GM18517 (cell line): ENCODE measurements around the gene CETP.
"Not testable (repeated sequence)": the region's sequence is repeated elsewhere in the genome, so short reads cannot be mapped to it uniquely, and the experiment has no call there.

Experiments used
- ATAC-seq: cut with Tn5 transposase; IDR thresholded peaks from one replicate; pipeline ENCODE4 v1.9.1; 2021; ENCODE audit warnings: mild to moderate bottlenecking, moderate library complexity; ENCODE audit not compliant: unreplicated experiment

CETP gene

DNA sequence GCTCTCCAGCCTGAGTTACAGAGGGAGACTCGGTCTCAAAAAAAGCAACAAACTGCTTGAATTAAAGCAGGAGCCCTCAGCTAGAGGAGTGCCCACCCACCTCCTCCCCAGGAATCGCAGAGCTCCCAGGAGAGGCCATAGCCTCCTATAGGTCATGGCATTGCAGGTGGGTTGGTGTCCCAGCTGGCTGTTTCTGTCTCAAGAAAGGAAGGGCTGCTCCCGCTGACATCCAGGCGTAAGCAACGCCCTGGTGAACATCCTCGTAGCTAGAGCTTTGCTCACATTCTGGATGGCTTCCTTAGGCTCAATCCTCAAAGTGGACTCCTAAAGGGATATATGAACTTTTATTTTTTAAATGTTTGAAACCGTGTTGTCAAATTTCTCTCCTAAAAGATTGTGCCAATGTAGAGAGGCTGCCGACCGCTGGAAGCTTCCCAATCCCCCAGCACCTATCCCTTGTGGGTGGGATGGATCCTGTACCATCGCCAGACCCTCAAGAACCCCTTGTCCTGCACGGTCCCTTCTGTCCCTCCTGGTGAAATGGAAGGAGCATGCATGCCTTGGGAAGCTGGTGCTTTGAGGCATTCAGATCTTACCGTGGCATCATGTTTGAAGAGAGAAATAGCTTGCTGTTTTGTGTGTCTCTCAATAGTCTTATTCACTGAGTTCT, 33.5 kb downstream of the CETP start:
- ATAC-seq: no peak

DNA sequence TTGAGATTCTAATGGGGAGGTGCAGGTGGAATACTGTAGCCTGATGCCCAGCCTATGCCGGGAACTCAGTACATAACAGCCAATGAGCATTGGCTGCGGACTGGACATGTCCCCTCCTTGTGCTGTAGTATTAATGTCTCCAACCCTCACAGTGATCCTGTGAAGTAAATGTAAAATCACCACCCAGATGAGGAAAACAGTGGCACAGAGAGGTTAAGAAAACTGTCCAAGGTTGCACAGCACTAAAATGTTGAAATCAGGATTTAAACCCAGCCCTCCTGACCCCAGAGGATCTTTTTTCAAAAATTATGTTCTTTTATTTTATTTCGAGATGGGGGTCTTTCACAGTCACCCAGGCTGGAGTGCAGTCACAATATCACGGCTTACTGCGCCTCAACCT, 35.5 kb downstream of the CETP start:
- no peak for ATAC-seq

DNA sequence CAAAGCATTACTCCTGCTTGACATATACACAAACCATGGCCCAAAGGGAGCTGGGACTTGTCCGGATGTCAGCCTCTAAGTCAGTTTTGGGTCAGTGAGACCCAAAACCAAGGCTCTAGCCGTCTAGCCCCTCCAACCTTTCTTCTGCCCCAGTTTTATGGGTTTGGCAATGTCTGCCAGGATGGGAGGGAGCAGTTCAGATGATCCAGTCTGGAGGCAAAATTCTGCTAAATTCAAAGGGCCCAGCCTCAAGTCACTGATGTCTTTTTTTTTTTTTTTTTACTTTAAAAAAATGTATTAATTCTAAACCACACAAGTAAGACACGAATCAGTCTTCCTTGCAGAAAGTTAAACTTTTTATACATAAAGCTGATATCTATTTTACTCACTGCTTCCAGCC, 36.2 kb downstream of the CETP start:
- no peak for ATAC-seq

DNA sequence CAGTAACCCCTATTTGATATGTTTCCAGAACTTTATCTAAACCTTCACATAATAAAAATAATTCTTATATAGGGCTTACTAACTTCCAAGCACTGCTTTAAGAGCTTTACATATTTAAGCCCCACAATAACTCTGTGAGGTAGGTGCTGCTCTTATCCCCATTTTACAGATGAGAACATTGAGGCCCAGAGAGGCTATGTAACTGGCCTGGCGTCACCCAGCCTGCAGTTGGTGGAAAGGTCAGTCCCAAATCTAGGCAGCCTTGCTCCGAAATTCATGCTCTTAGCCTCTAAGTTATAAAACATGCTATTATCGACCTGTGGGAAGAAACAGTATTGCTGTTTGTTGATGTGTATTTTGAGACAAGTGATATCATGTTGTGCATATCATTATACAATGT, 36.6 kb downstream of the CETP start:
- ATAC-seq: no peak

DNA sequence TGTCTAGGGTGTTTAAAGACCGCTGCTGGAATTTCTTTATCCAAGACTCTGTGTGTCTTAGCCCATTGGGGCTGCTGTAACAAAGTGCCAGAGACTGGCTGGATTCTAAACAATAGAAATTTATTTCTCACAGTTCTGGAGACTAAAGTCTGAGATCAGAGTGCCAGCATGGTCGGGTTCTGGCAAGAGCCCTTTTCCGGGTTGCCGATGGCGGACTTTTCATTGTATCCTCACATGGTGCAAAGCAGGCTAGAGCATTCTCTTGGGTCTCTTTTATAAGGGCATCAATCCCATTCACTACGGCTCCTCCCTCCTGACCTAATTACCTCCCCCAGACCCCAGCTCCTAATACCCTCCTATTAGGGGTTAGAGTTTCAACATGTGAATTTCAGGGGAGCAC, 37.1 kb downstream of the CETP start:
- no peak for ATAC-seq

DNA sequence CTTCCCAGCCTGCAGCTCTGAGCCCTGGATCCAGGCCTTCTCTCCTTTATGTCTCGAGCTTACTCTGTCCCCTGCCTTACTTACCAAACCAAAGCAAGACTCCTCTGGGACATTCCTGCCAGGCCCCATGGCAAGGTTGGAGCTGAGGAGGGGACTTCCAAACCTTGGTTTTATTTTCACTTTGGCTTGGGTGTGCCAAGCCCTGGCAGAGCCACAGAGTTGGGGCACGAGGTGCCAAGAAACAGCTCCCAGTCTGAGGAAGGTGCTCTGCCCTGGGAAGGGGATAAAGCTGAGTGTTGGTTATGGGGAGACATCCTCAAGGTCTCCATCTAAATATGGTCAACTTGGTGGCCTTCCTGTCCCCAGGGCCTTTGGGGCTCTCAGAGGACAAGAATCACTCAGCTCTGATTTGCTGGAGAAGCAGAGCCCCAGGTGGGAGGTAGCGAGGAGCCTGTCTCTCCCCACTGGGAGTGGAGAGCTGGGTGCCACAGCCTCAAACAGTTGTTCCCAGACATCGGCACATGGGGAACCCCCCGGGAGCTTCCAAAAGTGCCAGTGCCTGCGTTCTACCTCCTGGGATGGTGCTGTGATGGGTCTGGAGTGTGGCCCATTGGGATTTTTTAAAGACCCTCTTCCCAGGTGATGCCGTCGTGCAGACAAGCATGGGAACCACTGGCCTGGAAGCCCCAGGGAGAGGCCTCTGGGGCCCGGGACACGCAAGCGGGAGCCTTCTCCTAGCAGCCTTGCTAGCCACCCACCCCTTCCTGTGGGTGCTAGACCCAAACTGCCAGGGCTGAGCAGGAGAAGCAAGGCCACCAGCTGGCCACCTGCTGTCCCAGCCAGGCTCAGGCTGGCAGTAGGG, 37.9 kb downstream of the CETP start:
- ATAC-seq: no peak

DNA sequence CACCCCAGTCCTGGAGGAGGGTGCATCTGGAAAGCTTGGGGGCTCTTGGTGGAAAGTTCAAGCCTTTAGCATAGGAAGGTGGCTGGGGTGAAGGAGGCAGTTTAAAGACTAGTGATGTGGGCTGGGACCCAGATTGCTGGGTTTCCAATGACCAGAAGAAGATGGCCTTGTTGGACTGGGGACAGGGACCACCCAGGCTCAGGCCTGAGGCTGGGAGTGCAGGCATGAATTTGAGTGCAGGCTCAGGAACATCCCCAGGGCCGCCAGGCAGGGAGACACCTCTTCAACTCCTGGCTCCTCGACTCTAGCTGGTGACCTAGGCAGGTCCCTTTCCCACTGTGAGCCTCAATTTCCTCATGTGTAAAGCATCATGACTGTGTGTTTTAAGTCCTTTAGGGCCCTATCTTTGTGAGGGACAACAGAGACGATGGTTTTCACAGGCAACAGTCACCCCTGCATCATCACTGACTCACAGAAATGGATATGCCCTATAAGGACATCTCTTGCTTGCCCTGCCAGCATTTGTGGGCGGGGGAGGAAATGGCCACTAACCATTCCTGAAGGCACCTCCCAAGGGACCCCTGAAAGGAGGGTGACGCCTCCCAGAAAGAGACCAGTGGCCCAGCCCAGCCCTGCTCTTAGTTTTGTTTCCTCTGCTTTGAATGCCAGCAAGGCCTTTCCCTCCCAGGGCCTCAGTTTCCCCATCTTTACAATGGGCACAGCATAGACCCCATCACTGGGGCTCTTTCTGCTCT, 38.7 kb downstream of the CETP start:
- ATAC-seq: no peak

DNA sequence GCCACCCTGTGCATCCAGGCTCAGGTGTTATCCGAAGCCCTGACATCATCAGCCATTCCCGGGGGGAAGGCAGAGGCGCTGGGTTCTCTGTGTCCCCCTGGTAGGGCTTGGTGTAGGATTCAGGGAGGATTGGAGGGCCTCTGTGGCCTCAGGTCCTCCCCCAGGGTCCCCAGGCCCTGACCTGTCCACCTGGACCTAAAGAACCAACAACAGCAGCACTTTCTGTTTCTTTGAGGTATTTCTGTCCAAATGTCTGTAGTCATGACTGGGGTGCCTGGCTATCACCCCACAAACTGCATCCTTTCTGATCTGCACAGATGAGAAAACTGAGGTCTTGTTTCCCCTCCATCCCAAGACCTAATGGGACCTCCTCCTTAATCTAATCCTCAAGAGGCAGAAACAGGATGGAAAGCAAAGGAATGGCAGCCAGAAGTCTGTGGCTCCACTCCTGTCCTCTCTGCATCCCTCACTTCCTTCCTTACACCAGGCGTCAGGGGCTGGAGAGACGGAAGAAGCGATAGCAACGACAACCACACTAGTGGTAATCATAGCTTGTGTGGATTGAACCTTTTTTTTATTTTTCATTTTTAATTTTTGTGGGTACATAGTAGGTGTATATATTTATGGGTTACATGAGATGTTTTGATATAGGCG, 39.4 kb downstream of the CETP start:
- no peak for ATAC-seq

DNA sequence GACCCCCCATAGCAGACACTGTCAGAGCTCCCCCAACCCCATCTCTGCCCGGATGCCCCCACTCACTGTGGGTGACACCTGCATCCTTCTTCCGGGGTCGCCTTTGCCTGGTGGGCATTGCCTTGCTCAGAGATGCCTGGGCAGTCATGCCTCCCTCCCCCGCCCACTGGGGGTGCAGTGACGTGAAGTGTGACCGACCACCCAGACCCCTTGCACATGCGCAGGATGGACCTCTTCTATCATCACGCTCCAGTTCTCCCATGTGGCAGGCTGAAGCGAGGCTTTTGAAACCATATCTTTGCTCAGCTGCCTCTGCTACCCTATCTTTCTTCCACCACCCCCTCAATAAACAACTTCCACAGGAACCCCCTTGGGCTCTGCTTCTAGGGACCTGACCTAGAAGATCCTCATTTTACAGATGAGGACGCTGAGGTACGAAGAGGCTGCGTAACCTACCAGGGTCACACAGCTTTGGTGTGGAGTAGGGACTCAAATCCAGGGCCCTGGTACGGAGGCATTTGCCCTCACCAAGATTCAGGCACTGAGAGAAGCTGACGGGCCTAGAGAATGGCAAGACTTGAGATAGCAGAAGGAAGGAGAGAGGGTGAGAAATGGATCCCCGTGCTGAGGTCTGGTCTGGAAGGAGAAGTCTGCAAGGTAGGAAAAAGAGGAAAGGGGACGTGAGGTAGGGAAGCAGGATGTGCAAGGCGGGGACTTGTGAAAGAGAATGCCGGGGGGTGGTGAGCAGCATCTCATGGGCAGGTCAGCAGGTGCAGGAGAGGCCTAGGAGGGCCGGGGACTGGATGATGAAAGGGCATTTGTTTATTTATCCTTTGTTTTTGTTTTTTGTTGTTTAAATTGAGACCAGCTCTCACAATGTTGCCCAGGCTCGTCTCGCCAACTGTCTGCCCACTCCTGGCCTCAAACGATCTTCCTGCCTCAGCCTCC, 42.0 kb downstream of the CETP start:
- no peak for ATAC-seq

DNA sequence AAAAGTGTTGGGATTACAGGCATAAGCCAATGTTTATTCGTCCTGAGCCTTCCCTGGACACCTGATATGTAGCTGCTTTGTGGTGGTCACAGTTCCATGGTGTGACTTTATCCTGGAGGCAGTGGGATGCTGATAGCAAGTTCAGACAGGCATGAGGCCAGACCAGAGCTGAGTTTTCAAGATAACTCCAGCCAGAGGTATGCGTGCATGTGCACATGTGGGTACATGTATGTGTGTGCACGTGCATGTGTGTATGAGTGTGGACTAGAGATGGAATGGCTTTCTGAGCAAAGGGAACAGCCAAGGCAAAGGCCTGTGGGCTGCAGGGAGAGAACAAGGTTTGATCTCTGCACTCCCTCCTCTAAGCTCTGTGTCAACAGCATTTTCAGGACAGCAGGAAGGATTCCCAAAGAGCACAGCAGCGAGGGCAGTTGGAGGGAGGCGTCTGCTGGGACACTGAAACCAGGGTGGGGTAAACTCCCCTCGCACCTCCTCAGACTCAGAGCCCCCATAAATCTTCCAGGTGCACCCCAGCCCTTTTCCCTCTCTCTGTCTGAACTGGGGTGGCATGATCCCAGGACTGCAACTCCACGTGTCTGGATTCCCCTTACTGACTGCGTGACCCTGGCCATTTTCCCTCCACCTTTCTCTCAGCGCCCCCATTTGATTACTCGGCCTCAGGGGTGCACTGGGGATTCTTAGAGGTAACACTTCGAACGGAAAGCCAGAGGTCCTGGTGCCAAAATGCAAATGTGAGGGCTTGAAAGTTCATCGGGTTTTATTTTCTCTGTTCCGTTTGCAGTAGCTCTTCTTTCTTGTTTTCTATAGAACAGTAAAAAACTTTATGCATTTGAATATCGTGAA, 42.9 kb downstream of the CETP start:
- ATAC-seq: no peak

DNA sequence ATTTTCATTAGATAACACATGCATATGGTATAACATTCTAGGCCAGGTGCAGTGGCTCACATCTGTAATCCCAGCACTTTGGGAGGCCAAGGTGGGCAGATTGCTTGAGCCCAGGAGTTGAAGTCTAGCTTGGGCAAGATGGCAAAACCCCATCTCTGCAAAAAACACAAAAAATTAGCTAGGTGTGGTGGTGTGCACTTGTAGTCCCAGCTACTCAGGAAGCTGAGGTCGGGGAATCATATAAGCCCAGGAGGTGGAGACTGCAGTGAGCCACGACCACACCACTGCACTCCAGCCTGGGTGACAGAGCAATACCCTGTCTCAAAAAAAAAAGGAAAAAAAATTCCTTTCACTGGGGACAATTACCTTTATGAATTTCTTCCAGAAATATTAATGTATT, 43.8 kb downstream of the CETP start:
- not testable (repeated sequence) for ATAC-seq

DNA sequence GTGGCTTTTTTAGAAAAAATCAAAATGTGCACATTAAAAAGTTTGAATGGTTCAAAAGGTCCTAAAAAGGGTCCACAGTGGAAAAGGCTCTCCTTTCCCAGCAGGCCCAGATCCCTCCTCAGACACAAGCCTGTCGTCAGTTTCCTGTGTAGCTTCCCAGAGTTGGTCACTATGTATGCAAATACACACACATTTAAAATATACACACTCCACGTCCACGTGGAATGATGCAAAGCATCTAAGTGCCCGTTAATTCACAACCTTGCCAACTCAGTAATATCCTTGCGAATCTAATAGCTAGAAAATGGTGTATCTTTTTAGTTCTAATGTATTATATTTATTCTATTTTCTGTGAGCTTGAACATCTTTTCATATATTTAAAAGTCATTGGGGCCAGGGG, 45.3 kb downstream of the CETP start:
- no peak for ATAC-seq

DNA sequence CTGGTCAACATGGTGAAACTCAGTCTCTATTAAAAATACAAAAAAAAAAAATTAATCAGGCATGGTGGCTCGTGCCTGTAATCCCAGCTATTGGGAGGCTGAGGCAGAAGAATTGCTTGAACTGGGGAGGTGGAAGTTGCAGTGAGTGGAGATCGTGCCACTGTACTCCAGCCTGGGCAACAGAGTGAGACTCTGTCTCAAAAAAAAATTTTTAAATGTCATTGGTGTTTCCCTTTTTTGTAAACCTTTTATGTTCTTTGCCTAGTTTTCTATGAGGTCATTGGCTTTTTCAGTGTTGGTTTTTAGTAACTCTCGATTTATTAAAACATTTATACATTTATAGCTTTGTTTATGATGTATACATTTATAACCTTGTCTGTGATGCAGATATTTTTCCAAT, 45.8 kb downstream of the CETP start:
- no peak for ATAC-seq

DNA sequence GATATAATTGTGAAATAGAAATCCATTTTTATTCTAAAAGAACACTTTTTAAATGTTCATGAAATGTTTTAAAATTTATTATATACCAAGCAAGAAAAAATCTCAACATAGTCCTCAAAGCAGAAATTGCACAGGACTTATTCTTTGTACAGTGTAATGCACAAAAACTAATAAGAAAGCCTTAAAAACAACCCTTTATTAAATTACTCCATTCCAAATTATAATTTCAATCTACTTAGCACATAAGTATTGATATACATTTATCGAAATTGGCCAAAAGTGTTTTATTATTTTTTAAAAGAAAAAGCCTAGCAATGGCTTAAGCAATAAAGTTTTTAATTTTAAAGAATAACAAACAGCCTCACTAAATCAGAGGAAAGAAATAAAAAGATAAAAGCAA, 46.7 kb downstream of the CETP start:
- no peak for ATAC-seq

DNA sequence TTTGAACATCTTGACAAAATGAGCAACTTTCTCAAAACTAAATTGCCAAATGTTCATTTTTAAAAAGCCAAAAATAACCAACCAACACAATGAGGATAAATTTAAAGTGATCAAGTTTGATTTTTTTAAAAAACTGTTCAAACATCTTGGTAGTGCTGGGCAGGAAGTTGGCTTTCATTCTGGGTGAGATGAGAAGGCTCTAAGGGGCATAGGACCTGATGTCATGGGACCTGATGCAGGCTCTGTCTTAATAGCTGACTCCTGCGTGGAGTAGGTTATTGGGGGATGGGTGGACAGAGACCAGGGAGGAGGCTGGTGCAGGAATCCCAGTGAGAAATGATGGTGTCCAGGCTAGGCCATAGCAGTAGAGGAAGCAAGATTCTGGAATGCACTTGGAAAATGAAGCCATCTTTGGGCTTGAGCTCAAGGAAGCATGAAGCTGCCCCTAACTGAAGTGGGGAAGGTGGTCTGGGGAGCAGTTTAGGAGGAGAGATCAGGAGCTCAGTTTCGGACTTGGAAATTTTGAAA, 48.0 kb downstream of the CETP start:
- no peak for ATAC-seq

DNA sequence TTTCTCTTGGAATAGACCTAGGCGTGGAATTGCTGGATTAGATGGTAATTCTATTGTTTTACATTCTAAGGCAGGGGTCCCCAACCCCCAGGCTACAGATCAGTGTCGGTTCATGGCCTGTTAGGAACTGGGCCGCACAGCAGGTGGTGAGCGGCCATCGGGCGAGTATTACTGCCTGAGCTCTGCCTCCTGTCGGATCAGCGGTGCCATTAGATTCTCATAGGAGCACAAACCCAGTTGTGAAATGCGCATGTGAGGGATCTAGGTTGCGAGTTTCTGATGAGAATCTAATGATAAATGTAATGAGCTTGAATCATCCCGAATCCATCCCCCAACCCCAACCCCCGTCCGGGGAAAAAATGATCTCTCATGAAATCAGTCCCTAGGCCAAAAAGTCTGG, 50.6 kb downstream of the CETP start:
- no peak for ATAC-seq

DNA sequence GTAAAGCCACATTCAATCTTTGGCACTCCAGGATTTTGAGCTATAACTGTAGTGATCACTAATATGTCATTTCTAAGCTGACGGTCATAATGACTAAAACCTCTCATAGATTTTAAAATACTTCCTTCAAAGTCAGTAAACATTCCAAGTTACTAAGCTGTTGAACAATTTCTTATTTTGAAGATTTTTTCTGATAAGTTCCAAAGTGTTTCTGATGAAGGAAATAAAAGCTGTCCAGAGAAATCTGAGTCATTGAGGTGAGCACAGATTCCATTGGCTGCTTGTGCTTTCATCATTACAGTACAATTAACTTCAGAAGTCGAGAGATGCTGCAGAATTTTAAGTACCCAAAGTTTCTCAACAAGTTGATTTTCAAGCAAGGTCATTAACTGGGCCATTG, 51.5 kb downstream of the CETP start:
- ATAC-seq: no peak

DNA sequence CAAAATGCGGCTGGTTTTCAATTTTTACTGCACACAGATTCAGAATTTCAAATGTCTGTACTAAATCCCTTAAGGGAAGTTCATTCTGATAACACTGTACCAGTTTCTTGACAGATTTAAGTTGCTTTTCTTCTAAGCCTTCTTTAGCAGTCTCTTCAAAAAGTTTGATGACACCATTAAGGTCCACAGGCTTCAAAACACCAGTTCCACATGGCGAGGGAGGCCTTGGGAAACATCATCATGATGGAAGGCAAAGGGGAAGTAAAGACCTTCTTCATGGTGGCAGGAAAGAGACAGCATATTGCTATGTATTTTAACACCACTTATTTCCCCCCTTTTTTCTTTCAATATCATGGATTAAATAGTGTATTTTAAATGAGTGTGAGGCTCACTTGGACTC, 52.2 kb downstream of the CETP start:
- no peak for ATAC-seq

DNA sequence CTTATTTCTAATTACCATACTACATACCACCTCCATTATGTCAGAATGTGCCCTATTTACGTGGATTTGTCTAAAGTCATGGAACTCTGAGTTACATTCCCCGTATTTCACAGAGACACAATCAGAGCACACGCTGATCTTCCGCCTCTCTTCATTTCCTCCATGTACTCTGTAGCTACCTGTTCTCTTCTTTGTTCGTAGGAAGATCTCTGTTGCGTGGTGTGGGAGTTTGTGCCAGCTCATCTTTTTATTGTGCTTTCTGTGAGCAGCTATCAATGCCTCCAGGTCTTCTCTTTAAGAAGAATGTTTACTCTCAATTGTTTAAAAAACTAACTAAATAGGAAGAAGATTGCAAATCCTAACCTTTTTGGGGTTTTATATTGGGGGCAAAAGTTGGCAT, 54.6 kb downstream of the CETP start:
- ATAC-seq: no peak
